OCI-LY1 (cell line): ENCODE measurements around the gene TRIM7.

Experiments
- H2AFZ ChIP-seq: fragments of 200-600 bp; sonication (generic), shearing (Covaris generic); 2 replicates; pipeline ENCODE4 v1.6.0; 2014; ENCODE audit warnings: antibody characterized with exemption, mild to moderate bottlenecking, low read length
- H3F3A ChIP-seq: fragments of 200-600 bp; sonication (generic), shearing (Covaris generic); 2 replicates; pipeline ENCODE4 v1.6.0; 2014; ENCODE audit warnings: mild to moderate bottlenecking, antibody characterized with exemption, low read length, moderate library complexity; ENCODE audit not compliant: insufficient read depth
- H3K27ac ChIP-seq: fragments of 200-600 bp; sonication (generic); 2 replicates; pipeline ENCODE4 v1.5.1; 2014; ENCODE audit warnings: low read length, mixed run types, mild to moderate bottlenecking, low read depth; ENCODE audit not compliant: poor library complexity, severe bottlenecking
- H3K27me3 ChIP-seq: fragments of 200-600 bp; sonication (generic); 2 replicates; pipeline ENCODE4 v1.6.0; 2014; ENCODE audit warnings: antibody characterized with exemption, mild to moderate bottlenecking, low read length, moderate library complexity; ENCODE audit not compliant: insufficient read depth
- H3K36me3 ChIP-seq: fragments of 200-600 bp; sonication (generic); 2 replicates; pipeline ENCODE4 v1.6.1; 2014; ENCODE audit warnings: mild to moderate bottlenecking, antibody characterized with exemption, low read length, moderate library complexity, mixed read lengths; ENCODE audit not compliant: insufficient read depth
- H3K4me1 ChIP-seq: fragments of 200-600 bp; sonication (generic); 2 replicates; pipeline ENCODE4 v1.5.1; 2014; ENCODE audit warnings: mild to moderate bottlenecking, low read length, moderate library complexity; ENCODE audit not compliant: insufficient read depth, severe bottlenecking
- H3K4me2 ChIP-seq: fragments of 200-600 bp; sonication (generic), shearing (Covaris generic); 2 replicates; pipeline ENCODE4 v1.6.1; 2014; ENCODE audit warnings: low read length
- H3K4me3 ChIP-seq: fragments of 200-600 bp; sonication (generic); 2 replicates; pipeline ENCODE4 v1.5.1; 2014; ENCODE audit warnings: low read length, low read depth, mild to moderate bottlenecking, mixed read lengths; ENCODE audit not compliant: poor library complexity, severe bottlenecking
- H3K79me2 ChIP-seq: fragments of 200-600 bp; shearing (Covaris generic); 2 replicates; pipeline ENCODE4 v1.6.1; 2016; ENCODE audit warnings: mixed run types, low read length, mixed read lengths; ENCODE audit not compliant: insufficient read depth
- H3K9ac ChIP-seq: fragments of 200-600 bp; sonication (generic), shearing (Covaris generic); 2 replicates; pipeline ENCODE4 v1.6.1; 2014; ENCODE audit warnings: mild to moderate bottlenecking, low read length, mixed read lengths
- H3K9me2 ChIP-seq: fragments of 200-600 bp; sonication (generic), shearing (Covaris generic); 2 replicates; pipeline ENCODE4 v1.6.1; 2014; ENCODE audit warnings: low read depth, mild to moderate bottlenecking, low read length, mixed read lengths
- H3K9me3 ChIP-seq: fragments of 200-600 bp; shearing (Covaris generic); 2 replicates; pipeline ENCODE4 v1.6.1; 2014; ENCODE audit warnings: low read length, mixed read lengths
- H4K20me1 ChIP-seq: fragments of 200-600 bp; sonication (generic), shearing (Covaris generic); 2 replicates; pipeline ENCODE4 v1.6.0; 2016; ENCODE audit warnings: mild to moderate bottlenecking, low read length; ENCODE audit not compliant: insufficient read depth
- CTCF ChIP-seq: fragments of 200-600 bp; sonication (generic), shearing (Covaris generic); IDR thresholded peaks from 2 replicates; pipeline ENCODE4 v1.5.1; 2017; ENCODE audit warnings: mild to moderate bottlenecking, antibody characterized with exemption, low read length, moderate library complexity, mixed read lengths
- EZH2 ChIP-seq: fragments of 200-600 bp; sonication (generic), shearing (Covaris generic); IDR thresholded peaks from 2 replicates; pipeline ENCODE4 v1.8.0; 2017; ENCODE audit warnings: borderline replicate concordance, mixed run types, mild to moderate bottlenecking, antibody characterized with exemption, low read length, moderate library complexity, mixed read lengths

The TRIM7 gene

GRCh38 chr5:181242031-181242451 is 37.0 kb upstream of the TRIM7 start:
- Histone ChIP-seq H3K27ac (peak overlapping the region; percentile 94), H2AFZ (no peak overlapping the region), H3K9me2 (no peaks in the 10 kb centered on the region), H4K20me1 (no peaks in the 10 kb centered on the region), H3K27me3 (no peaks in the 10 kb centered on the region), H3F3A (peaks cover 10% of the 10 kb centered on the region), H3K4me2 (peak overlapping the region; percentile 90), H3K4me3 (peak overlapping the region; percentile 96), H3K79me2 (peaks cover 24% of the 10 kb centered on the region), H3K36me3 (peaks cover 65% of the 10 kb centered on the region), H3K4me1 (peaks cover 38% of the 10 kb centered on the region), H3K9me3 (no peaks in the 10 kb centered on the region), H3K9ac (peak overlapping the region; percentile 99)
- TF ChIP-seq CTCF (no peak), EZH2 (no peak)

- Histone ChIP-seq H3K9ac (peak overlapping the region; percentile 99; the same call in 1 of the 2 replicates), H3K36me3 (peaks cover 70% of the 10 kb centered on the region), H3K9me3 (no peaks in the 10 kb centered on the region), H3F3A (peaks cover 14% of the 10 kb centered on the region), H3K9me2 (no peaks in the 10 kb centered on the region), H3K4me2 (peak overlapping the region; percentile 90), H3K79me2 (peaks cover 24% of the 10 kb centered on the region), H4K20me1 (no peaks in the 10 kb centered on the region), H2AFZ (no peak overlapping the region), H3K4me3 (peak overlapping the region; percentile 96), H3K27me3 (no peaks in the 10 kb centered on the region), H3K27ac (peak overlapping the region; percentile 94), H3K4me1 (peaks cover 35% of the 10 kb centered on the region)
- no peak for TF ChIP-seq CTCF
- TF ChIP-seq EZH2: no peak
Measured at GRCh38 chr5:181241393-181241975, 36.5 kb upstream of the TRIM7 start.

GRCh38 chr5:181239062-181239663 is 34.2 kb upstream of the TRIM7 start:
- Histone ChIP-seq H3K9ac (no peak overlapping the region), H3K4me3 (no peak overlapping the region), H2AFZ (no peak overlapping the region), H3K79me2 (peaks cover 24% of the 10 kb centered on the region), H3K9me3 (no peaks in the 10 kb centered on the region), H3K9me2 (no peaks in the 10 kb centered on the region), H3K4me2 (no peak overlapping the region), H3K36me3 (peaks cover 91% of the 10 kb centered on the region), H3K4me1 (peaks cover 33% of the 10 kb centered on the region), H3K27ac (no peak overlapping the region), H3K27me3 (no peaks in the 10 kb centered on the region), H4K20me1 (no peaks in the 10 kb centered on the region), H3F3A (peaks cover 20% of the 10 kb centered on the region)
- TF ChIP-seq CTCF (no peak), EZH2 (no peak)
